ENCODE measurements around the gene CCDC82. TPM values are rescaled to one million over a fixed set of nuclear protein-coding genes. Genes with fewer than 3 reads are reported as not detected.
"Not testable (repeated sequence)": the region's sequence is repeated elsewhere in the genome, so short reads cannot be mapped to it uniquely, and the experiment has no call there.

The CCDC82 gene
- total RNA-seq (10 to 100 TPM; 14.8 to 31.8 (median 23.0) TPM), polyA plus RNA-seq (10 to 100 TPM; 16.2 to 26.0 TPM)
- long read RNA-seq, donor 1, transcript CCDC82-218 (10 exons, 2,754 nt) = major isoform, 15 of 35 reads
- long read RNA-seq, donor 1, partial matches to known transcripts = 10 of 35 reads
- long read RNA-seq, donor 1, other reads (novel, unspliced or antisense) = 7 of 35 reads
- long read RNA-seq, donor 2, full-length matches to known transcripts = 14 of 23 reads
- long read RNA-seq, donor 2, partial matches to known transcripts = 9 of 23 reads
- long read RNA-seq, donor 2, other reads (novel, unspliced or antisense) = 0 of 23 reads
- long read RNA-seq, donor 3, transcript CCDC82-218 (10 exons, 2,754 nt) = major isoform, 19 of 37 reads
- long read RNA-seq, donor 3, partial matches to known transcripts = 2 of 37 reads
- long read RNA-seq, donor 3, other reads (novel, unspliced or antisense) = 6 of 37 reads

DNA sequence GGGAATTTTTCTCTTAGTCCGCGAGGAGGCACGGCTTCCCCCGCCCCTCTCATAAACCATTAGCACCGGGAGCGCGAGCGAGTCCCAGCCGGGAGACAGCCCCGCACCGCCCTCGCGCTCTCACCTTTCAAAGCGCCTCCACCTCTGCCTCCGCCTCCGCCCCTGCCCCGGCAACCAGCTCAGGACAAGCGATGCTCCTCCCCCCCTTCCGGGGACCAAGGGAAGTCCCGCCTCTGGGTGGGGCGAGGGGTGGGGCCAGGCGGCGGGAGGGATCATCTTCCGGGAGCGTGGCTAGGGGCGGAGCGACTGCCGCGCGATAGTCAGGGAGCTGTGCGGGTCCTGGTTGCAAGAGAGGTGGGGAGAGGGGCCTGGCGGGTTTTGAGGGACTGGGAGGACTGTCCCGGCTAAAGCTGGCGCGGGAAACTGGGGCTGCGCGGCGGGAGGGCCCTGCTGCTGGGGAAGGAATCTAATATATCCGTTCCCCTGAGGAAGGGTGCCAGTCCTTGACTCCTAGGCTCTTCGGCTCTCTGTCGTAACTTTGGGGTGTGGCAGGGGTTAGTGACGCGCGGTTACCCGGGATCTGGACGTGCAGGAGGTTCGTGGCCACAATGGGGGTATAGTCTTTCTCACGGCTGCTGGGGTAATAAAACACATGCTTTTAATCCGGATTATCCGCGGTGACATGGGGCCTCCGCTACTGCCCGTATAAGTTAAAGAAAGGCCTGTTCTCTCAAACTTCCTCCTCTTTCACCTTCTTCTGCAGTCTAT, at the start of gene CCDC82, which contains the start of gene JRKL:
CCDC82 (minus strand) TSS at position 193 of the 768 bp plus-strand sequence. CDS start 5,165 bp downstream, outside the sequence.
JRKL (plus strand) TSS at position 294 of the 768 bp plus-strand sequence. CDS start 637 bp downstream, outside the sequence.
- TF ChIP-seq, protein P1, sequence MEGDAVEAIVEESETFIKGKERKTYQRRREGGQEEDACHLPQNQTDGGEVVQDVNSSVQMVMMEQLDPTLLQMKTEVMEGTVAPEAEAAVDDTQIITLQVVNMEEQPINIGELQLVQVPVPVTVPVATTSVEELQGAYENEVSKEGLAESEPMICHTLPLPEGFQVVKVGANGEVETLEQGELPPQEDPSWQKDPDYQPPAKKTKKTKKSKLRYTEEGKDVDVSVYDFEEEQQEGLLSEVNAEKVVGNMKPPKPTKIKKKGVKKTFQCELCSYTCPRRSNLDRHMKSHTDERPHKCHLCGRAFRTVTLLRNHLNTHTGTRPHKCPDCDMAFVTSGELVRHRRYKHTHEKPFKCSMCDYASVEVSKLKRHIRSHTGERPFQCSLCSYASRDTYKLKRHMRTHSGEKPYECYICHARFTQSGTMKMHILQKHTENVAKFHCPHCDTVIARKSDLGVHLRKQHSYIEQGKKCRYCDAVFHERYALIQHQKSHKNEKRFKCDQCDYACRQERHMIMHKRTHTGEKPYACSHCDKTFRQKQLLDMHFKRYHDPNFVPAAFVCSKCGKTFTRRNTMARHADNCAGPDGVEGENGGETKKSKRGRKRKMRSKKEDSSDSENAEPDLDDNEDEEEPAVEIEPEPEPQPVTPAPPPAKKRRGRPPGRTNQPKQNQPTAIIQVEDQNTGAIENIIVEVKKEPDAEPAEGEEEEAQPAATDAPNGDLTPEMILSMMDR (IDR thresholded peaks at IDR 0.05) = no peak
- TF ChIP-seq EP300 (IDR thresholded peaks at IDR 0.05) = no peak
- no peak for TF ChIP-seq POLR2A (IDR thresholded peaks at IDR 0.05)
- 0 to 1% (median 0%) methylated on average over 49 to 53 of the region's 53 CpGs for WGBS, 3 donors

DNA sequence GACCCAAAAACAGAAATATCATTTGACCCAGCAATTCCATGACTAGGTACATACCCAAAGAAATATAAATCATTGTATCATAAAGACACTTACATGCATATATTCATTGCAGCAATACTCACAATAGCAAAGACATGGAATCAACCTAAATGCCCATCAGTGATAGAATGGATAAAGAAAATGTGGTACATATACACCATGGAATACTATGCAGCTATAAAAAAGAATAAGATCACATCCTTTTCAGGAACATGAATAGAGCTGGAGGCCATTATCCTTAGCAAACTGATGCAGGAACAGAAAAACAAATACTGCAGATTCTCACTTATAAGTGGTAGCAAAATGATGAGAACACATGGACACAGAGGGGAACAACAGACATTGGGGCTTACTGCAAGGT, 42.9 kb upstream of the CCDC82 start:
- H3K27me3 ChIP-seq; H3K4me1 ChIP-seq (ENCODE audit: insufficient read depth); H3K27ac ChIP-seq; DNase-seq; H3K9me3 ChIP-seq; H3K4me3 ChIP-seq; H3K36me3 ChIP-seq: not testable (repeated sequence)
- intact Hi-C loops (cut with DNase I) = loop anchor here in 1 of 4 donors (10.0 kb wide), 1 partner anchor 1738 kb away; no protein-coding TSS in a partner anchor

More for the DNA sequence above, at the start of gene CCDC82, which contains the start of gene JRKL:
- Histone ChIP-seq H3K27ac (peak within 1 kb of the TSS; percentile 30 to 73), H3K27me3 (no peaks in the 10 kb centered on the region), H3K9me3 (no peaks in the 10 kb centered on the region), H3K4me3 (peak within 1 kb of the TSS; percentile 93), H3K4me1 (ENCODE audit: insufficient read depth) (peaks cover 2% of the 10 kb centered on the region), H3K36me3 (no peaks in the 10 kb centered on the region)
- peak; percentile 95 to 98 (median 97) for DNase-seq
- intact Hi-C loops (cut with DNase I) = no loop called here

DNA sequence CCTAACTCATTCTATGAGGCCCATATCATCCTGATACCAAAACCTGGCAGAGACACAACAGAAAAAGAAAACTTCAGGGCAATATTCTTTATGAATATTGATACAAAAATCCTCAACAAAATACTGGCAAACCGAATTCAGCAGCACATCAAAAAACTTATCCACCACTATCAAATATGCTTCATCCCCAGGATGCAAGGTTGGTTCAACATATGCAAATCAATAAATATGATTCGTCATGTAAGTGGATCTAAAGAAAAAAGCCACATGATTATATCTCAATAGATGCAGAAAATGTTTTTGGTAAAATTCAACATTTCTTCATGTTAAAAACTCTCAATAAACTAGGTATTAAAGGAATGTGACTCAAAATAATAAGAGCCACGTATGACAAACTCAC, 41.0 kb upstream of the CCDC82 start:
- 63 to 80% (median 68%) methylated on average over 3 of the region's 3 CpGs for WGBS, 3 donors
- DNase-seq = no peak
- Histone ChIP-seq H3K27ac (no peak overlapping the region), H3K4me3 (no peak overlapping the region), H3K36me3 (no peaks in the 10 kb centered on the region), H3K9me3 (no peaks in the 10 kb centered on the region), H3K4me1 (ENCODE audit: insufficient read depth) (no peaks in the 10 kb centered on the region), H3K27me3 (no peaks in the 10 kb centered on the region)
- TF ChIP-seq EP300 (IDR thresholded peaks at IDR 0.05) = no peak
- TF ChIP-seq, protein P1 (IDR thresholded peaks at IDR 0.05) = no peak
- TF ChIP-seq POLR2A (IDR thresholded peaks at IDR 0.05) = no peak
- intact Hi-C loops (cut with DNase I) = loop anchor here in 1 of 4 donors (10.0 kb wide), 1 partner anchor 1736 kb away; no protein-coding TSS in a partner anchor

DNA sequence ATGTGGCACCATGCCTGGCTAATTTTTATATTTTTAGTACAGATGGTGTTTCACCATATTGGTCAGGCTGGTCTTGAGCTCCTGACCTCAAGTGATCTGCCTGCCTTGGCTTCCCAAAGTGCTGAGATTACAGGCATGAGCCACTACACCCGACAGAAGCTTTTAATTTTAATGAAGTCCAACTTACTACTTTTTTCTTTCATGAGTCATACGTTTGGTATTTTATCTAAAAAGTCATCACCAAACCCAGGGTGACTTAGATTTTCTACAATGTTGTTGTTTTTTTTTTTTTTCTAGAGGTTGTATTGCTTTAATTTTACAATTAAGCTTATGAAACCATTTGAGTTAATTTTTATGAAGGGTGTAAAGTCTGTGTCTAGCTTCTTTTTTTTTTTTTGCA, 35.0 kb upstream of the CCDC82 start:
- no peak overlapping the region for H3K27ac ChIP-seq
- no peaks in the 10 kb centered on the region for H3K4me1 ChIP-seq (ENCODE audit: insufficient read depth)
- DNase-seq = no peak
- intact Hi-C loops (cut with DNase I) = no loop called here
- no peak overlapping the region for H3K4me3 ChIP-seq
- no peaks in the 10 kb centered on the region for H3K9me3 ChIP-seq
- 16 to 25% (median 20%) methylated on average over 2 of the region's 2 CpGs for WGBS, 3 donors
- no peak for TF ChIP-seq EP300 (IDR thresholded peaks at IDR 0.05)
- TF ChIP-seq, protein P1 (IDR thresholded peaks at IDR 0.05) = no peak
- TF ChIP-seq POLR2A (IDR thresholded peaks at IDR 0.05) = no peak
- no peaks in the 10 kb centered on the region for H3K36me3 ChIP-seq
- no peaks in the 10 kb centered on the region for H3K27me3 ChIP-seq
